Mammary epithelial cell (primary cell): ENCODE results near the gene STX16.

ENCODE experiments used
- CTCF ChIP-seq, 2 donors: IDR thresholded peaks in 1 of 2; conservative IDR thresholded peaks in 1 of 2; 2 replicates each; pipeline ENCODE4 v1.5.1; 2011 to 2012; ENCODE audit warnings: inconsistent platforms in 2 of 2, low read length in 2 of 2, mild to moderate bottlenecking in 2 of 2, control low read depth in 1 of 2, low read depth in 1 of 2; ENCODE audit not compliant: insufficient read depth in 1 of 2; ENCODE audit errors: extremely low read depth in 1 of 2
- EZH2 ChIP-seq: IDR thresholded peaks from 2 replicates; pipeline ENCODE4 v1.6.1; 2012; ENCODE audit warnings: low read length, inconsistent platforms, borderline replicate concordance

- TF ChIP-seq CTCF (conservative IDR thresholded peaks at IDR 0.05 in 1 of 2, IDR thresholded peaks at IDR 0.05 in 1 of 2; ENCODE audit: extremely low read depth in 1 of 2, insufficient read depth in 1 of 2, low read depth in 1 of 2, low read length in 2 of 2) (no peak), EZH2 (no peak)
Observed at GRCh38 chr20:58710481-58711265, 59.6 kb downstream of the STX16 start.
